ENCODE results near the gene ST14.

DNA sequence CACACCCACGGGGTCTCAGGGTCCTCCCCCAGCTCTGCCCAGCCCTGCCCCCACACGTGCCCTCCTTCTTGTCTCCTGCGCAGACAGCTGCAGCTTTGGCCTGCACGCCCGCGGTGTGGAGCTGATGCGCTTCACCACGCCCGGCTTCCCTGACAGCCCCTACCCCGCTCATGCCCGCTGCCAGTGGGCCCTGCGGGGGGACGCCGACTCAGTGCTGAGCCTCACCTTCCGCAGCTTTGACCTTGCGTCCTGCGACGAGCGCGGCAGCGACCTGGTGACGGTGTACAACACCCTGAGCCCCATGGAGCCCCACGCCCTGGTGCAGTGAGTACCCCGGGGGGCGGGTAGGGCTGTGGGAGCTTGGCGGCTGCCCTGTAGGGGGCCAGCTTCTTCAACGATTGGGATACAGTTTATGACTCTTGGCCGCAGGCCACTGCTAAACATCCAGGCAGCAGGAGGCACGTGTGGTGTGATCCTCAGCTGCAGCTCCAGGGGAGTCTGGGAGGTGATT is 30.8 kb downstream of the ST14 start:
- TF ChIP-seq, protein P1, sequence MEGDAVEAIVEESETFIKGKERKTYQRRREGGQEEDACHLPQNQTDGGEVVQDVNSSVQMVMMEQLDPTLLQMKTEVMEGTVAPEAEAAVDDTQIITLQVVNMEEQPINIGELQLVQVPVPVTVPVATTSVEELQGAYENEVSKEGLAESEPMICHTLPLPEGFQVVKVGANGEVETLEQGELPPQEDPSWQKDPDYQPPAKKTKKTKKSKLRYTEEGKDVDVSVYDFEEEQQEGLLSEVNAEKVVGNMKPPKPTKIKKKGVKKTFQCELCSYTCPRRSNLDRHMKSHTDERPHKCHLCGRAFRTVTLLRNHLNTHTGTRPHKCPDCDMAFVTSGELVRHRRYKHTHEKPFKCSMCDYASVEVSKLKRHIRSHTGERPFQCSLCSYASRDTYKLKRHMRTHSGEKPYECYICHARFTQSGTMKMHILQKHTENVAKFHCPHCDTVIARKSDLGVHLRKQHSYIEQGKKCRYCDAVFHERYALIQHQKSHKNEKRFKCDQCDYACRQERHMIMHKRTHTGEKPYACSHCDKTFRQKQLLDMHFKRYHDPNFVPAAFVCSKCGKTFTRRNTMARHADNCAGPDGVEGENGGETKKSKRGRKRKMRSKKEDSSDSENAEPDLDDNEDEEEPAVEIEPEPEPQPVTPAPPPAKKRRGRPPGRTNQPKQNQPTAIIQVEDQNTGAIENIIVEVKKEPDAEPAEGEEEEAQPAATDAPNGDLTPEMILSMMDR (IDR thresholded peaks at IDR 0.05), result no peak
- TF ChIP-seq EZH2phosphoT487 (IDR thresholded peaks at IDR 0.05), result no peak
